ENCODE data around the gene PCNT.

- TF ChIP-seq CTCF (IDR thresholded peaks at IDR 0.05) (no peak), POLR2A (IDR thresholded peaks at IDR 0.05) (no peak), POLR2AphosphoS5 (IDR thresholded peaks at IDR 0.05) (no peak)
Measured at GRCh38 chr21:46284733-46285132, 39.2 kb upstream of the PCNT start.

Measured in breast epithelium (tissue), 3 donors.